ENCODE results near the gene SF3A2. TPM values are rescaled to one million over a fixed set of nuclear protein-coding genes. Genes with fewer than 3 reads are reported as not detected.
"Not testable (repeated sequence)": the region's sequence is repeated elsewhere in the genome, so short reads cannot be mapped to it uniquely, and the experiment has no call there.

Gene SF3A2
- total RNA-seq, 1 experiment from 2014 or later, result 44.9 TPM

DNA sequence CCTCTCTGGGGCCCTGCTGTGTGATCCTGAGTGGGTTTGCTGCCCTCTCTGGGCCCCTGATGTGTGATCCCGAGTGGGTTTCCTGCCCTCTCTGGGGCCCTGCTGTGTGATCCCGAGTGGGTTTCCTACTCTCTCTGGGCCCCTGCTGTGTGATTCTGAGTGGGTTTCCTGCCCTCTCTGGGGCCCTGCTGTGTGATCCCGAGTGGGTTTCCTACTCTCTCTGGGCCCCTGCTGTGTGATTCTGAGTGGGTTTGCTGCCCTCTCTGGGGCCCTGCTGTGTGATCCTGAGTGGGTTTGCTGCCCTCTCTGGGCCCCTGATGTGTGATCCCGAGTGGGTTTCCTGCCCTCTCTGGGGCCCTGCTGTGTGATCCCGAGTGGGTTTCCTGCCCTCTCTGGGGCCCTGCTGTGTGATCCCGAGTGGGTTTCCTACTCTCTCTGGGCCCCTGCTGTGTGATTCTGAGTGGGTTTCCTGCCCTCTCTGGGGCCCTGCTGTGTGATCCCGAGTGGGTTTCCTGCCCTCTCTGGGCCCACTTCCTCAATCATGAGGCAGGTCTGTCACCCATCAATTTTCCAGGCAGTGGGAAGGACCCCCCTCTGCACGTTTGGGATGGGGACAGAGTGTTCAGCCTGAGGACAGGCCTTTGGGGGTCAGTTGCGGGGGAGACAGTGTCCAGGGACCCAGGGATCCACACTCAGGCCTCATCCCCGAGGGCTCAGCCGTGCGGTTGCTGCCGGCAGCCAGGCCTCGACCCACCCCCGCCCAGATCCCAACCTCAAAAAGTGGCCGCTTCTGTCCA is 44.8 kb downstream of the SF3A2 start:
- H3K9me3 ChIP-seq (replicated peaks); H3K27me3 ChIP-seq (replicated peaks); H3K4me3 ChIP-seq: not testable (repeated sequence)

GRCh38 chr19:2282062-2282861 is 45.6 kb downstream of the SF3A2 start, which contains the start of gene PEAK3:
Gene PEAK3, minus strand, starts transcription at chr19:2282175. Its CDS starts 1,244 bp downstream, at chr19:2280931.
- peaks cover 2% of the 10 kb centered on the region; the same call in 1 of the 2 replicates for H3K36me3 ChIP-seq
- peaks cover 6% of the 10 kb centered on the region for H3K4me1 ChIP-seq (replicated peaks)
- no peak within 1 kb of the TSS for H3K27ac ChIP-seq
- no peaks in the 10 kb centered on the region for H3K9me3 ChIP-seq (replicated peaks)
- H3K4me3 ChIP-seq, result no peak within 1 kb of the TSS
- H3K27me3 ChIP-seq (replicated peaks), result no peaks in the 10 kb centered on the region
- DNase-seq (ENCODE audit: low read depth in 1 of 2, low spot score in 2 of 2), result no peak

More for the DNA sequence above, 44.8 kb downstream of the SF3A2 start:
- H3K27ac ChIP-seq; DNase-seq (ENCODE audit: low read depth in 1 of 2, low spot score in 2 of 2); H3K4me1 ChIP-seq (replicated peaks): not testable (repeated sequence)
- H3K36me3 ChIP-seq, result peaks cover 10% of the 10 kb centered on the region

DNA sequence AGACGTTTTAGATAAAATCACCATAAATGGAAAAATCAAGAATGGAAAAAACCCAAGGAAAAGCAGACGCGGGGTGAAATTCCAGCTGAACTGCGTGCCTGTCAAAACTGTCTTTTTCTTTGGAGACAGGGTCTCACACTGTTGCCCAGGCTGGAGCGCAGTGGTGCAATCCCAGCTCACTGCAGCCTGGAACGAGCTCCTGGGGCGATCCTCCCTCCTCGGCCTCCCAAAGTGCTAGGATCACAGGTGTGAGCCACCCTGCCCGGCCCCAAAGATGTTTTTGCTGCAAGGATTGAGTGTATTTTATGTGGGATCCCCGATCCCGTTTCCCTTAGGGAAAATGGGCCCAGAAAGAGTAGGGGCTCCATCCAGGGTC is 46.2 kb downstream of the SF3A2 start:
- peaks cover 6% of the 10 kb centered on the region for H3K4me1 ChIP-seq (replicated peaks)
- H3K27me3 ChIP-seq (replicated peaks), result no peaks in the 10 kb centered on the region
- no peaks in the 10 kb centered on the region for H3K9me3 ChIP-seq (replicated peaks)
- no peak for DNase-seq (ENCODE audit: low read depth in 1 of 2, low spot score in 2 of 2)
- H3K27ac ChIP-seq, result no peak overlapping the region
- H3K36me3 ChIP-seq, result no peaks in the 10 kb centered on the region
- no peak overlapping the region for H3K4me3 ChIP-seq

GRCh38 chr19:2283835-2284507 is 47.3 kb downstream of the SF3A2 start:
- no peaks in the 10 kb centered on the region for H3K9me3 ChIP-seq (replicated peaks)

GRCh38 chr19:2286402-2287140 is 49.9 kb downstream of the SF3A2 start:
- DNase-seq (ENCODE audit: low read depth in 1 of 2, low spot score in 2 of 2), result no peak
- Histone ChIP-seq H3K4me1 (replicated peaks) (peaks cover 6% of the 10 kb centered on the region), H3K9me3 (replicated peaks) (no peaks in the 10 kb centered on the region), H3K4me3 (no peak overlapping the region), H3K27ac (no peak overlapping the region), H3K36me3 (no peaks in the 10 kb centered on the region), H3K27me3 (replicated peaks) (no peaks in the 10 kb centered on the region; the same call in 1 of the 2 replicates)

More at GRCh38 chr19:2283835-2284507, 47.3 kb downstream of the SF3A2 start:
- no peak for DNase-seq (ENCODE audit: low read depth in 1 of 2, low spot score in 2 of 2)
- Histone ChIP-seq H3K4me3 (no peak overlapping the region), H3K4me1 (replicated peaks) (peaks cover 6% of the 10 kb centered on the region), H3K27me3 (replicated peaks) (no peaks in the 10 kb centered on the region), H3K27ac (no peak overlapping the region), H3K36me3 (no peaks in the 10 kb centered on the region)

GRCh38 chr19:2287585-2288337 is 51.1 kb downstream of the SF3A2 start:
- Histone ChIP-seq H3K36me3 (no peaks in the 10 kb centered on the region), H3K4me3 (no peak overlapping the region), H3K27ac (no peak overlapping the region), H3K27me3 (replicated peaks) (no peaks in the 10 kb centered on the region; the same call in 1 of the 2 replicates), H3K4me1 (replicated peaks) (no peaks in the 10 kb centered on the region), H3K9me3 (replicated peaks) (no peaks in the 10 kb centered on the region)
- no peak for DNase-seq (ENCODE audit: low read depth in 1 of 2, low spot score in 2 of 2)

GRCh38 chr19:2288338-2288817 is 51.8 kb downstream of the SF3A2 start:
- Histone ChIP-seq H3K9me3 (replicated peaks) (no peaks in the 10 kb centered on the region), H3K27ac (no peak overlapping the region), H3K36me3 (no peaks in the 10 kb centered on the region), H3K4me3 (no peak overlapping the region), H3K4me1 (replicated peaks) (no peaks in the 10 kb centered on the region), H3K27me3 (replicated peaks) (no peaks in the 10 kb centered on the region; the same call in 1 of the 2 replicates)
- DNase-seq (ENCODE audit: low read depth in 1 of 2, low spot score in 2 of 2), result no peak

DNA sequence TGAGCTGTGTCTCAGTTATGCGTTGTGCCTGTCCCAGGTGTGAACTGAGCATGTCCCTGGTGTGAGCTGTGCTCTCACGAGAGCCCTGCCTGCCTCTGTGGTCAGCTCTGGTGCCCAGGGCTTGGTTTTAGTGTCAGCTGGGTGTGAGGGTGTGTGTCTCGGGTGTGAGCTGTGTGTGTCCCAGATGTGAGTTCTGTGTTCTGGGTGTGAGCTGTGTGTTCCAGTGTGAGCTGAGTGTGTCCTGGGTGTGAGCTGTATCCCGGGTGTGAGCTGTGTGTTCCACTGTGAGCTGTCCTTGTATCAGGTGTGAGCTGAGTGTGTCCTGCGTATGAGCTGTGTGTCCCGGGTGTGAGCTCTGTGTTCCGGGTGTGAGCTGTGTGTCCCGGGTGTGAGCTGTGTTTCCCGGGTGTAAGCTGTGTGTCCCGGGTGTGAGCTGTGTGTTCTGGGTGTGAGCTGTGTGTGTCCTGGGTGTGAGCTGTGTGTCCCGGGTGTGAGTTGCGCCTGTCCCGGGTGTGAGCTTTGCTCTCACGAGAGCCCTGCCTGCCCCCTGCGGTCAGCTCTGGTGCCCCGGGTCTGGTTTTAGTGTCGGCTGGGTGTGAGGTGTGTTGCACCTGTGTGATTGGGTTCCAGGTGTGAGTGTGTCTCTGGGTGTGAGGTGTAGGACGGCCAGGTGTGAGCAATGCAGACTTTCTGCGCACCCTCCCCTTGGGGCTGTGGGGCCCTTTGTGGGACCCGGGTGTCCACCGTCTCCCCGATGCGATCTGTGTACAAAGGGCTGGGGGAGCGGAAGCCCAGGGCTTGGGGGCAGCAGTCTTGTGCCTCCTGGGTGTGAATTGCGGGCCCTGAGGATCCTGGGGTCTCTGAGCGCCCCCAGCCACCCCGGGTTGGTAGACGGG is 52.4 kb downstream of the SF3A2 start:
- Histone ChIP-seq H3K4me1 (replicated peaks) (no peaks in the 10 kb centered on the region), H3K36me3 (no peaks in the 10 kb centered on the region), H3K27ac (no peak overlapping the region), H3K27me3 (replicated peaks) (no peaks in the 10 kb centered on the region; the same call in 1 of the 2 replicates), H3K9me3 (replicated peaks) (no peaks in the 10 kb centered on the region), H3K4me3 (no peak overlapping the region)
- no peak for DNase-seq (ENCODE audit: low read depth in 1 of 2, low spot score in 2 of 2)

- H3K27ac ChIP-seq, result no peak overlapping the region
- H3K9me3 ChIP-seq (replicated peaks), result no peaks in the 10 kb centered on the region
- DNase-seq (ENCODE audit: low read depth in 1 of 2, low spot score in 2 of 2), result no peak
- H3K4me1 ChIP-seq (replicated peaks), result no peaks in the 10 kb centered on the region
- no peaks in the 10 kb centered on the region; the same call in 1 of the 2 replicates for H3K27me3 ChIP-seq (replicated peaks)
- no peaks in the 10 kb centered on the region for H3K36me3 ChIP-seq
- no peak overlapping the region for H3K4me3 ChIP-seq
These were observed 53.3 kb downstream of the SF3A2 start for GRCh38 chr19:2289714-2290435.

DNA sequence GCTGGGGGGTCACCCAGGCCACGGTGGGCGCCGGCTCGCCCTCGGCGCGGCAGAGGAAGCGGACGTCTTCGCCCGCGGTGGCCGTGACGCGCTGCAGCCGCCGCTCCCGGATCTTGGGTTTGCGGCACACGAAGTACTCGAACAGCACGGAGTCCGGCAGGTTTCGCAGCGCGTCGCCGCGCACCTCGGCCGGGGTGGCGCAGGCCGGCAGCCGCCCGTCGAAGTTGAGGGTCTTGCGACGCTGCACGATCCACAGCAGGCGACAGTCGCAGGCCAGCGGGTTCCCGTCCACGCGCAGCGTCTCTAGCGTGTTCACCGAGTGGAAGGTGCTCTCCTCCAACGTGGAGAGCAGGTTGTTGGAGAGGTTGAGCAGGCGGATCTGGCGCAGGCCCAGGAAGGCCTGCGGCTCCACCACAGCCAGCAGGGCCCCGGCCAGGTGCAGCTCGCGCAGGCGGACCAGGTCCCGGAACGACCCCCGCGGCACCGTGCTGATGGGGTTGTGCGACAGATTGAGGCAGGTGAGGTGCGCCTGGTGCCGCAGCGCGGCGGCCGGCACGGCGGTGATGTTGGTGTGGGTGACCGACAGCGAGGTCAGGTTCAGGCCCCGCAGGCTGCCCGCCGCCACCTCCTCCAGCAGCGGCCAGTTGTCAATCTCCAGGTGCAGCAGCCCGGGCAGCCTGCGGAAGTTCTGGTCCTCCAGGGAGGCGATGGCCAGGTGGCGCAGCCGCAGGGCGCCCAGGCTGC is 54.0 kb downstream of the SF3A2 start:
- DNase-seq (ENCODE audit: low read depth in 1 of 2, low spot score in 2 of 2), result no peak
- Histone ChIP-seq H3K36me3 (no peaks in the 10 kb centered on the region), H3K4me3 (no peak overlapping the region), H3K9me3 (replicated peaks) (no peaks in the 10 kb centered on the region), H3K4me1 (replicated peaks) (no peaks in the 10 kb centered on the region), H3K27me3 (replicated peaks) (no peaks in the 10 kb centered on the region; the same call in 1 of the 2 replicates), H3K27ac (no peak overlapping the region)

All from SJSA1 (cell line).